Measurements from ENCODE around the gene TMEM117.
"Not testable (repeated sequence)": the region's sequence is repeated elsewhere in the genome, so short reads cannot be mapped to it uniquely, and the experiment has no call there.

Gene TMEM117

GRCh38 chr12:44021471-44021971, 185.6 kb downstream of the TMEM117 start:
- DNase-seq (ENCODE audit: low read depth, low spot score) = no peak

GRCh38 chr12:44025499-44025898, 189.6 kb downstream of the TMEM117 start:
- no peak for DNase-seq (ENCODE audit: low read depth, low spot score)

GRCh38 chr12:44026046-44026445, 190.2 kb downstream of the TMEM117 start:
- DNase-seq (ENCODE audit: low read depth, low spot score) = no peak

GRCh38 chr12:44026926-44027325, 191.0 kb downstream of the TMEM117 start:
- not testable (repeated sequence) for DNase-seq (ENCODE audit: low read depth, low spot score)

GRCh38 chr12:44029194-44029593, 193.3 kb downstream of the TMEM117 start:
- DNase-seq (ENCODE audit: low read depth, low spot score) = no peak

- no peak for DNase-seq (ENCODE audit: low read depth, low spot score)
Measured at GRCh38 chr12:44031472-44032185, 195.7 kb downstream of the TMEM117 start.

- DNase-seq (ENCODE audit: low read depth, low spot score) = no peak
Measured at GRCh38 chr12:44034906-44035305, 199.0 kb downstream of the TMEM117 start.

GRCh38 chr12:44036875-44037443, 201.1 kb downstream of the TMEM117 start:
- no peak for DNase-seq (ENCODE audit: low read depth, low spot score)

- DNase-seq (ENCODE audit: low read depth, low spot score) = no peak
Measured at GRCh38 chr12:44038411-44038810, 202.5 kb downstream of the TMEM117 start.

GRCh38 chr12:44044491-44044890, 208.6 kb downstream of the TMEM117 start:
- DNase-seq (ENCODE audit: low read depth, low spot score) = not testable (repeated sequence)

- no peak for DNase-seq (ENCODE audit: low read depth, low spot score)
Measured at GRCh38 chr12:44046732-44047417, 211.0 kb downstream of the TMEM117 start.

- DNase-seq (ENCODE audit: low read depth, low spot score) = no peak
Measured at GRCh38 chr12:44052554-44052953, 216.7 kb downstream of the TMEM117 start.

GRCh38 chr12:44053549-44054127, 217.8 kb downstream of the TMEM117 start:
- peak; percentile 55 for DNase-seq (ENCODE audit: low read depth, low spot score)

GRCh38 chr12:44054281-44054680, 218.4 kb downstream of the TMEM117 start:
- no peak for DNase-seq (ENCODE audit: low read depth, low spot score)

- DNase-seq (ENCODE audit: low read depth, low spot score) = no peak
Measured at GRCh38 chr12:44058366-44058765, 222.5 kb downstream of the TMEM117 start.

GRCh38 chr12:44059476-44059875, 223.6 kb downstream of the TMEM117 start:
- DNase-seq (ENCODE audit: low read depth, low spot score) = no peak

GRCh38 chr12:44063671-44064070, 227.8 kb downstream of the TMEM117 start:
- DNase-seq (ENCODE audit: low read depth, low spot score) = no peak

- DNase-seq (ENCODE audit: low read depth, low spot score) = peak; percentile 46
Measured at GRCh38 chr12:44076871-44077270, 241.0 kb downstream of the TMEM117 start.

GRCh38 chr12:44077294-44077693, 241.4 kb downstream of the TMEM117 start:
- no peak for DNase-seq (ENCODE audit: low read depth, low spot score)

GRCh38 chr12:44078273-44078672, 242.4 kb downstream of the TMEM117 start:
- no peak for DNase-seq (ENCODE audit: low read depth, low spot score)

GRCh38 chr12:44088647-44089046, 252.8 kb downstream of the TMEM117 start:
- no peak for DNase-seq (ENCODE audit: low read depth, low spot score)

- DNase-seq (ENCODE audit: low read depth, low spot score) = no peak
Measured at GRCh38 chr12:44091948-44092606, 256.2 kb downstream of the TMEM117 start.
